SHP77 treated with DMSO at 0.1 percent for 48 hours (cell line): ENCODE results near the gene PER2.

Experiments
- DNase-seq: peaks from one replicate; lab custom pipeline; 2025; lab: John Stamatoyannopoulos, UW

The PER2 gene

GRCh38 chr2:238250896-238251295 lies 37.5 kb downstream of the PER2 start:
- DNase-seq: no peak

GRCh38 chr2:238247841-238248453 lies 40.5 kb downstream of the PER2 start:
- DNase-seq: no peak

- no peak for DNase-seq
Measured at GRCh38 chr2:238247002-238247822, 41.2 kb downstream of the PER2 start.

GRCh38 chr2:238244151-238244550 lies 44.3 kb downstream of the PER2 start:
- no peak for DNase-seq

GRCh38 chr2:238243496-238244076 lies 44.8 kb downstream of the PER2 start:
- peak; percentile 46 for DNase-seq

GRCh38 chr2:238242731-238243495 lies 45.5 kb downstream of the PER2 start:
- peak; percentile 89 for DNase-seq

- no peak for DNase-seq
Measured at GRCh38 chr2:238241970-238242369, 46.4 kb downstream of the PER2 start.

GRCh38 chr2:238240757-238241711 lies 47.4 kb downstream of the PER2 start:
- DNase-seq: peak; percentile 82

- peak; percentile 80 for DNase-seq
Measured at GRCh38 chr2:238239863-238240756, 48.3 kb downstream of the PER2 start, which contains the start of gene HES6. Gene HES6 (minus strand): TSS chr2:238240038. CDS start chr2:238239905, 133 bp downstream.

- no peak for DNase-seq
Measured at GRCh38 chr2:238239543-238239862, 48.9 kb downstream of the PER2 start.

- DNase-seq: no peak
Measured at GRCh38 chr2:238238766-238239542, 49.5 kb downstream of the PER2 start.

- no peak for DNase-seq
Measured at GRCh38 chr2:238238311-238238765, 50.1 kb downstream of the PER2 start.

- DNase-seq: no peak
Measured at GRCh38 chr2:238237431-238238135, 50.8 kb downstream of the PER2 start.

- no peak for DNase-seq
Measured at GRCh38 chr2:238236571-238236970, 51.8 kb downstream of the PER2 start.

GRCh38 chr2:238235856-238236255 lies 52.6 kb downstream of the PER2 start:
- DNase-seq: no peak

GRCh38 chr2:238235331-238235732 lies 53.1 kb downstream of the PER2 start:
- no peak for DNase-seq

- no peak for DNase-seq
Measured at GRCh38 chr2:238233625-238234024, 54.8 kb downstream of the PER2 start.

GRCh38 chr2:238231809-238232208 lies 56.6 kb downstream of the PER2 start:
- DNase-seq: no peak
